ENCODE measurements around the gene DLD. TPM values are rescaled to one million over a fixed set of nuclear protein-coding genes. Genes with fewer than 3 reads are reported as not detected.
"Not testable (repeated sequence)": the region's sequence is repeated elsewhere in the genome, so short reads cannot be mapped to it uniquely, and the experiment has no call there.

DLD gene
- total RNA-seq, 2 donors from 2014 or later: 75.3 to 112 TPM

GRCh38 chr7:107953265-107953923 lies 62.4 kb downstream of the DLD start:
- Mint-ChIP-seq H3K9me3 (no peaks in the 10 kb centered on the region), H3K27me3 (peaks cover 14% of the 10 kb centered on the region), H3K36me3 (ENCODE audit: low read depth) (no peaks in the 10 kb centered on the region), H3K27ac (no peak overlapping the region), H3K4me3 (no peak overlapping the region), H3K4me1 (no peaks in the 10 kb centered on the region)
- ATAC-seq (replicated peaks): no peak

- Mint-ChIP-seq H3K4me3 (no peak overlapping the region), H3K27ac (no peak overlapping the region), H3K4me1 (no peaks in the 10 kb centered on the region), H3K27me3 (peaks cover 18% of the 10 kb centered on the region), H3K36me3 (ENCODE audit: low read depth) (no peaks in the 10 kb centered on the region), H3K9me3 (no peaks in the 10 kb centered on the region)
- ATAC-seq (replicated peaks): no peak
Measured at GRCh38 chr7:107953924-107954303, 62.9 kb downstream of the DLD start.

GRCh38 chr7:107955394-107955793 lies 64.4 kb downstream of the DLD start:
- Mint-ChIP-seq H3K27me3 (peaks cover 21% of the 10 kb centered on the region), H3K4me3 (no peak overlapping the region), H3K4me1 (no peaks in the 10 kb centered on the region), H3K9me3 (no peaks in the 10 kb centered on the region), H3K36me3 (ENCODE audit: low read depth) (no peaks in the 10 kb centered on the region), H3K27ac (no peak overlapping the region)
- no peak for ATAC-seq (replicated peaks)

- H3K4me1 Mint-ChIP-seq; H3K27ac Mint-ChIP-seq; H3K36me3 Mint-ChIP-seq (ENCODE audit: low read depth); ATAC-seq (replicated peaks); H3K4me3 Mint-ChIP-seq; H3K9me3 Mint-ChIP-seq: not testable (repeated sequence)
- H3K27me3 Mint-ChIP-seq: peaks cover 26% of the 10 kb centered on the region
Measured at GRCh38 chr7:107956950-107957349, 66.0 kb downstream of the DLD start.

GRCh38 chr7:107957436-107957835 lies 66.5 kb downstream of the DLD start:
- Mint-ChIP-seq H3K9me3 (no peaks in the 10 kb centered on the region), H3K4me3 (no peak overlapping the region), H3K4me1 (no peaks in the 10 kb centered on the region), H3K36me3 (ENCODE audit: low read depth) (no peaks in the 10 kb centered on the region), H3K27ac (no peak overlapping the region), H3K27me3 (peaks cover 27% of the 10 kb centered on the region)
- no peak for ATAC-seq (replicated peaks)

GRCh38 chr7:107958764-107959526 lies 68.0 kb downstream of the DLD start:
- Mint-ChIP-seq H3K9me3 (no peaks in the 10 kb centered on the region), H3K27me3 (peaks cover 23% of the 10 kb centered on the region), H3K36me3 (ENCODE audit: low read depth) (no peaks in the 10 kb centered on the region), H3K4me3 (no peak overlapping the region), H3K27ac (no peak overlapping the region), H3K4me1 (no peaks in the 10 kb centered on the region)
- ATAC-seq (replicated peaks): no peak

GRCh38 chr7:107959527-107959898 lies 68.5 kb downstream of the DLD start:
- Mint-ChIP-seq H3K27ac (no peak overlapping the region), H3K27me3 (peaks cover 23% of the 10 kb centered on the region), H3K9me3 (no peaks in the 10 kb centered on the region), H3K4me3 (no peak overlapping the region), H3K36me3 (ENCODE audit: low read depth) (no peaks in the 10 kb centered on the region), H3K4me1 (no peaks in the 10 kb centered on the region)
- no peak for ATAC-seq (replicated peaks)

- no peak for ATAC-seq (replicated peaks)
- no peaks in the 10 kb centered on the region for H3K9me3 Mint-ChIP-seq
- no peaks in the 10 kb centered on the region for H3K4me1 Mint-ChIP-seq
- H3K36me3 Mint-ChIP-seq (ENCODE audit: low read depth): no peaks in the 10 kb centered on the region
- H3K27me3 Mint-ChIP-seq: peaks cover 23% of the 10 kb centered on the region
- no peak overlapping the region for H3K4me3 Mint-ChIP-seq
- no peak overlapping the region for H3K27ac Mint-ChIP-seq
Measured at GRCh38 chr7:107960272-107960671, 69.3 kb downstream of the DLD start.

- H3K27me3 Mint-ChIP-seq: peaks cover 21% of the 10 kb centered on the region
- no peaks in the 10 kb centered on the region for H3K36me3 Mint-ChIP-seq (ENCODE audit: low read depth)
Measured at GRCh38 chr7:107961405-107961804, 70.4 kb downstream of the DLD start.

GRCh38 chr7:107962817-107963216 lies 71.8 kb downstream of the DLD start:
- Mint-ChIP-seq H3K27me3 (peaks cover 17% of the 10 kb centered on the region), H3K9me3 (no peaks in the 10 kb centered on the region), H3K36me3 (ENCODE audit: low read depth) (no peaks in the 10 kb centered on the region), H3K27ac (no peak overlapping the region), H3K4me3 (no peak overlapping the region), H3K4me1 (no peaks in the 10 kb centered on the region)
- no peak for ATAC-seq (replicated peaks)

More at GRCh38 chr7:107961405-107961804, 70.4 kb downstream of the DLD start:
- Mint-ChIP-seq H3K27ac (no peak overlapping the region), H3K4me1 (no peaks in the 10 kb centered on the region), H3K9me3 (no peaks in the 10 kb centered on the region), H3K4me3 (no peak overlapping the region)
- no peak for ATAC-seq (replicated peaks)

- H3K27me3 Mint-ChIP-seq: peaks cover 6% of the 10 kb centered on the region
- H3K27ac Mint-ChIP-seq: no peak overlapping the region
- no peak for ATAC-seq (replicated peaks)
- H3K4me3 Mint-ChIP-seq: no peak overlapping the region
- H3K9me3 Mint-ChIP-seq: no peaks in the 10 kb centered on the region
- no peaks in the 10 kb centered on the region for H3K36me3 Mint-ChIP-seq (ENCODE audit: low read depth)
- H3K4me1 Mint-ChIP-seq: no peaks in the 10 kb centered on the region
Measured at GRCh38 chr7:107964510-107964909, 73.5 kb downstream of the DLD start.

- no peak overlapping the region for H3K4me3 Mint-ChIP-seq
- no peaks in the 10 kb centered on the region for H3K36me3 Mint-ChIP-seq (ENCODE audit: low read depth)
- no peak for ATAC-seq (replicated peaks)
- no peaks in the 10 kb centered on the region for H3K9me3 Mint-ChIP-seq
- H3K27ac Mint-ChIP-seq: no peak overlapping the region
- peaks cover 4% of the 10 kb centered on the region for H3K27me3 Mint-ChIP-seq
- no peaks in the 10 kb centered on the region for H3K4me1 Mint-ChIP-seq
Measured at GRCh38 chr7:107966711-107967110, 75.7 kb downstream of the DLD start.

GRCh38 chr7:107967420-107967819 lies 76.4 kb downstream of the DLD start:
- no peak overlapping the region for H3K27ac Mint-ChIP-seq
- no peaks in the 10 kb centered on the region for H3K4me1 Mint-ChIP-seq
- H3K36me3 Mint-ChIP-seq (ENCODE audit: low read depth): no peaks in the 10 kb centered on the region
- H3K27me3 Mint-ChIP-seq: no peaks in the 10 kb centered on the region
- ATAC-seq (replicated peaks): no peak
- no peaks in the 10 kb centered on the region for H3K9me3 Mint-ChIP-seq
- H3K4me3 Mint-ChIP-seq: no peak overlapping the region

- Mint-ChIP-seq H3K27ac (no peak overlapping the region), H3K4me3 (no peak overlapping the region), H3K4me1 (no peaks in the 10 kb centered on the region), H3K9me3 (no peaks in the 10 kb centered on the region), H3K36me3 (ENCODE audit: low read depth) (no peaks in the 10 kb centered on the region), H3K27me3 (no peaks in the 10 kb centered on the region)
- ATAC-seq (replicated peaks): no peak
Measured at GRCh38 chr7:107968449-107968848, 77.5 kb downstream of the DLD start.

GRCh38 chr7:107969856-107970255 lies 78.9 kb downstream of the DLD start:
- Mint-ChIP-seq H3K9me3 (no peaks in the 10 kb centered on the region), H3K4me1 (no peaks in the 10 kb centered on the region), H3K27ac (no peak overlapping the region), H3K36me3 (ENCODE audit: low read depth) (no peaks in the 10 kb centered on the region), H3K4me3 (no peak overlapping the region), H3K27me3 (no peaks in the 10 kb centered on the region)
- ATAC-seq (replicated peaks): no peak
